HL-60 (cell line): ENCODE results near the gene SGMS1.

ENCODE experiments used
- DNase-seq, 2 experiments: peaks; one replicate each; pipeline ENCODE4 v3.0.0-alpha.2; 2010 to 2020; ENCODE audit warnings: low read depth in 1 of 2, low spot score in 1 of 2
- H3K27ac ChIP-seq: fragments of 250-450 bp; sonication (Bioruptor Pico); replicated peaks from 2 replicates; pipeline ENCODE4 v1.5.1; 2020; ENCODE audit warnings: mild to moderate bottlenecking, moderate library complexity
- H3K27me3 ChIP-seq: fragments of 250-450 bp; sonication (Bioruptor Pico); 2 replicates; pipeline ENCODE4 v1.5.1; 2021; ENCODE audit warnings: mild to moderate bottlenecking, moderate library complexity; ENCODE audit not compliant: insufficient read depth, poor library complexity, severe bottlenecking
- H3K4me3 ChIP-seq: replicated peaks from 2 replicates; pipeline ENCODE4 v1.5.1; 2011; ENCODE audit warnings: mild to moderate bottlenecking, control low read depth, low read length; ENCODE audit not compliant: insufficient read depth
- GABPA ChIP-seq: IDR thresholded peaks from 2 replicates; pipeline ENCODE4 v1.6.1; 2012; ENCODE audit warnings: low read depth
- POLR2AphosphoS5 ChIP-seq: IDR thresholded peaks from 2 replicates; pipeline ENCODE4 v1.6.1; 2012; ENCODE audit warnings: low read depth
- REST ChIP-seq: IDR thresholded peaks from 2 replicates; pipeline ENCODE4 v1.6.1; 2012; ENCODE audit warnings: low read depth; ENCODE audit not compliant: insufficient replicate concordance
- SPI1 ChIP-seq: IDR thresholded peaks from 2 replicates; pipeline ENCODE4 v1.6.1; 2012; ENCODE audit warnings: low read depth, mild to moderate bottlenecking, borderline replicate concordance
- TF ChIP-seq, protein P1 (sequence below): IDR thresholded peaks from one replicate; pipeline ENCODE4 v1.5.1; 2011; ENCODE audit warnings: low read length, control low read depth, inconsistent platforms; ENCODE audit not compliant: insufficient read depth

Gene SGMS1

GRCh38 chr10:50326757-50327701, 296.7 kb downstream of the SGMS1 start:
- H3K27me3 ChIP-seq, result no peaks in the 10 kb centered on the region
- DNase-seq, result no peak
- TF ChIP-seq REST (no peak), SPI1 (no peak), POLR2AphosphoS5 (no peak), GABPA (no peak)
- TF ChIP-seq, protein P1, sequence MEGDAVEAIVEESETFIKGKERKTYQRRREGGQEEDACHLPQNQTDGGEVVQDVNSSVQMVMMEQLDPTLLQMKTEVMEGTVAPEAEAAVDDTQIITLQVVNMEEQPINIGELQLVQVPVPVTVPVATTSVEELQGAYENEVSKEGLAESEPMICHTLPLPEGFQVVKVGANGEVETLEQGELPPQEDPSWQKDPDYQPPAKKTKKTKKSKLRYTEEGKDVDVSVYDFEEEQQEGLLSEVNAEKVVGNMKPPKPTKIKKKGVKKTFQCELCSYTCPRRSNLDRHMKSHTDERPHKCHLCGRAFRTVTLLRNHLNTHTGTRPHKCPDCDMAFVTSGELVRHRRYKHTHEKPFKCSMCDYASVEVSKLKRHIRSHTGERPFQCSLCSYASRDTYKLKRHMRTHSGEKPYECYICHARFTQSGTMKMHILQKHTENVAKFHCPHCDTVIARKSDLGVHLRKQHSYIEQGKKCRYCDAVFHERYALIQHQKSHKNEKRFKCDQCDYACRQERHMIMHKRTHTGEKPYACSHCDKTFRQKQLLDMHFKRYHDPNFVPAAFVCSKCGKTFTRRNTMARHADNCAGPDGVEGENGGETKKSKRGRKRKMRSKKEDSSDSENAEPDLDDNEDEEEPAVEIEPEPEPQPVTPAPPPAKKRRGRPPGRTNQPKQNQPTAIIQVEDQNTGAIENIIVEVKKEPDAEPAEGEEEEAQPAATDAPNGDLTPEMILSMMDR, result no peak
- no peak overlapping the region for H3K4me3 ChIP-seq
- H3K27ac ChIP-seq, result no peak overlapping the region

- TF ChIP-seq SPI1 (no peak), GABPA (no peak), POLR2AphosphoS5 (no peak), REST (no peak)
- TF ChIP-seq, protein P1, result no peak
- DNase-seq, result no peak
- H3K27me3 ChIP-seq, result no peaks in the 10 kb centered on the region
- H3K27ac ChIP-seq, result no peak overlapping the region
- no peak overlapping the region for H3K4me3 ChIP-seq
These were observed 297.6 kb downstream of the SGMS1 start for GRCh38 chr10:50326172-50326555.

- Histone ChIP-seq H3K27me3 (no peaks in the 10 kb centered on the region), H3K27ac (no peak overlapping the region), H3K4me3 (no peak overlapping the region)
- peak in 1 of 2 experiments; percentile 33 for DNase-seq
- TF ChIP-seq POLR2AphosphoS5, result no peak
- TF ChIP-seq SPI1, result no peak
- no peak for TF ChIP-seq REST
- TF ChIP-seq GABPA, result no peak
- TF ChIP-seq, protein P1, result no peak
These were observed 298.1 kb downstream of the SGMS1 start for GRCh38 chr10:50325449-50326171.
